Mammary epithelial cell (primary cell): ENCODE results near the gene STAU1.

Experiments
- EZH2 ChIP-seq: IDR thresholded peaks from 2 replicates; pipeline ENCODE4 v1.6.1; 2012; ENCODE audit warnings: low read length, inconsistent platforms, borderline replicate concordance
- TF ChIP-seq, protein P1 (sequence below), 2 donors: IDR thresholded peaks in 1 of 2; conservative IDR thresholded peaks in 1 of 2; 2 replicates each; pipeline ENCODE4 v1.5.1; 2011 to 2012; ENCODE audit warnings: inconsistent platforms in 2 of 2, low read length in 2 of 2, mild to moderate bottlenecking in 2 of 2, control low read depth in 1 of 2, low read depth in 1 of 2; ENCODE audit not compliant: insufficient read depth in 1 of 2; ENCODE audit errors: extremely low read depth in 1 of 2

DNA sequence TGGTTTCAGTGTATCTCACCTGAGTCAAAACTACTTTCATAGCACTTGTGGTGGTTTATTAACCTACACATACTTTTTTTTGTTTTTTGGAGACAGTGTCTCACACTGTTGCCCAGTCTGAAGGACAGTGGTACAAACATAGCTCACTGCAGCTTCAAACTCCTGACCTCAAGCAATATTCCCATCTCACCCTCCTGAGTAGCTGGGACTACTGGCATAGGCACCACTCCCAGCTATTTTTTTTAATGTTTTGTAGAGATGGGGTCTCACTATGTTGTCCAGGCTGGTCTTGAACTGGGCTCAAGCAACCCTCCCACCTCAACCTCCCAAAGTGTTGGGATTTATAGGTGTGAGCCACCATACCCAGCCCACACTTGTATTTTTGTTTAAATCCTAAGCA is 49.7 kb downstream of the STAU1 start:
- TF ChIP-seq, protein P1, sequence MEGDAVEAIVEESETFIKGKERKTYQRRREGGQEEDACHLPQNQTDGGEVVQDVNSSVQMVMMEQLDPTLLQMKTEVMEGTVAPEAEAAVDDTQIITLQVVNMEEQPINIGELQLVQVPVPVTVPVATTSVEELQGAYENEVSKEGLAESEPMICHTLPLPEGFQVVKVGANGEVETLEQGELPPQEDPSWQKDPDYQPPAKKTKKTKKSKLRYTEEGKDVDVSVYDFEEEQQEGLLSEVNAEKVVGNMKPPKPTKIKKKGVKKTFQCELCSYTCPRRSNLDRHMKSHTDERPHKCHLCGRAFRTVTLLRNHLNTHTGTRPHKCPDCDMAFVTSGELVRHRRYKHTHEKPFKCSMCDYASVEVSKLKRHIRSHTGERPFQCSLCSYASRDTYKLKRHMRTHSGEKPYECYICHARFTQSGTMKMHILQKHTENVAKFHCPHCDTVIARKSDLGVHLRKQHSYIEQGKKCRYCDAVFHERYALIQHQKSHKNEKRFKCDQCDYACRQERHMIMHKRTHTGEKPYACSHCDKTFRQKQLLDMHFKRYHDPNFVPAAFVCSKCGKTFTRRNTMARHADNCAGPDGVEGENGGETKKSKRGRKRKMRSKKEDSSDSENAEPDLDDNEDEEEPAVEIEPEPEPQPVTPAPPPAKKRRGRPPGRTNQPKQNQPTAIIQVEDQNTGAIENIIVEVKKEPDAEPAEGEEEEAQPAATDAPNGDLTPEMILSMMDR (conservative IDR thresholded peaks at IDR 0.05 in 1 of 2, IDR thresholded peaks at IDR 0.05 in 1 of 2; ENCODE audit: extremely low read depth in 1 of 2, insufficient read depth in 1 of 2, low read depth in 1 of 2, low read length in 2 of 2) = no peak
- no peak for TF ChIP-seq EZH2
